ENCODE results near the gene NDRG3. TPM values are rescaled to one million over a fixed set of nuclear protein-coding genes. Genes with fewer than 3 reads are reported as not detected.

Gene NDRG3
- total RNA-seq, 1 donor from 2014 or later, result 36.9 TPM

GRCh38 chr20:36745234-36745926 is 510 bp downstream of the NDRG3 start:
- TF ChIP-seq CTCF (IDR thresholded peaks at IDR 0.05), result peak in 1 of 3 experiments; percentile 6
- peak overlapping the region; percentile 84 to 89 for H3K27ac ChIP-seq

GRCh38 chr20:36744764-36745191 is 1.1 kb downstream of the NDRG3 start:
- TF ChIP-seq CTCF (IDR thresholded peaks at IDR 0.05), result no peak
- H3K9me3 ChIP-seq, result no peaks in the 10 kb centered on the region
- H3K27me3 ChIP-seq, result no peaks in the 10 kb centered on the region
- H3K4me3 ChIP-seq, result peak overlapping the region; percentile 97 to 100
- intact Hi-C loops (cut with DNase I), result loop anchor here (2.0 to 5.0 kb wide), 2 partner anchors 40 to 137 kb away; partner anchors contain the start of gene RAB5IF
- no peaks in the 10 kb centered on the region for H3K36me3 ChIP-seq
- H3K4me1 ChIP-seq, result peaks cover 3 to 14% of the 10 kb centered on the region in 2 donors
- H3K27ac ChIP-seq, result peak overlapping the region; percentile 84 to 89
- DNase-seq (ENCODE audit: low spot score in 2 of 2), result peak in 1 of 2 donors; percentile 80

More at GRCh38 chr20:36745234-36745926, 510 bp downstream of the NDRG3 start:
- Histone ChIP-seq H3K4me1 (peaks cover 3 to 14% of the 10 kb centered on the region in 2 donors), H3K4me3 (peak overlapping the region; percentile 97 to 100), H3K36me3 (no peaks in the 10 kb centered on the region), H3K9me3 (no peaks in the 10 kb centered on the region), H3K27me3 (no peaks in the 10 kb centered on the region)
- no peak for DNase-seq (ENCODE audit: low spot score in 2 of 2)
- intact Hi-C loops (cut with DNase I), result loop anchor here (2.0 to 5.0 kb wide), 2 partner anchors 41 to 138 kb away; partner anchors contain the start of gene RAB5IF

GRCh38 chr20:36744243-36744642 is 1.6 kb downstream of the NDRG3 start:
- Histone ChIP-seq H3K36me3 (no peaks in the 10 kb centered on the region), H3K27me3 (no peaks in the 10 kb centered on the region), H3K4me3 (peak overlapping the region; percentile 97 to 100), H3K27ac (peak overlapping the region; percentile 84 to 89), H3K4me1 (peaks cover 3 to 14% of the 10 kb centered on the region in 2 donors), H3K9me3 (no peaks in the 10 kb centered on the region)
- TF ChIP-seq CTCF (IDR thresholded peaks at IDR 0.05), result no peak
- no peak for DNase-seq (ENCODE audit: low spot score in 2 of 2)
- intact Hi-C loops (cut with DNase I), result loop anchor here (2.0 kb wide), 1 partner anchor 39 kb away; no protein-coding TSS in a partner anchor

- no peak overlapping the region for H3K27ac ChIP-seq
- no peaks in the 10 kb centered on the region for H3K27me3 ChIP-seq
- no peaks in the 10 kb centered on the region for H3K36me3 ChIP-seq
- intact Hi-C loops (cut with DNase I), result no loop called here
- no peaks in the 10 kb centered on the region for H3K9me3 ChIP-seq
- no peak overlapping the region for H3K4me3 ChIP-seq
- DNase-seq (ENCODE audit: low spot score in 2 of 2), result no peak
- peaks cover 3 to 14% of the 10 kb centered on the region in 2 donors for H3K4me1 ChIP-seq
- TF ChIP-seq CTCF (IDR thresholded peaks at IDR 0.05), result no peak
These were observed 3.3 kb downstream of the NDRG3 start for GRCh38 chr20:36742558-36742957.

- Histone ChIP-seq H3K9me3 (no peaks in the 10 kb centered on the region), H3K27me3 (no peaks in the 10 kb centered on the region), H3K36me3 (no peaks in the 10 kb centered on the region), H3K4me3 (no peak overlapping the region), H3K27ac (no peak overlapping the region), H3K4me1 (peaks cover 3 to 21% of the 10 kb centered on the region in 2 donors)
- no peak for DNase-seq (ENCODE audit: low spot score in 2 of 2)
- no peak for TF ChIP-seq CTCF (IDR thresholded peaks at IDR 0.05)
- intact Hi-C loops (cut with DNase I), result no loop called here
These were observed 4.8 kb downstream of the NDRG3 start for GRCh38 chr20:36741072-36741471.

All from ascending aorta (tissue), 2 donors.